GM19025 (cell line): ENCODE data around the gene SPTBN4.
A peak's percentile ranks its signal among the peaks of the same experiment; 100 is the strongest.
"Not testable (repeated sequence)": the region's sequence is repeated elsewhere in the genome, so short reads cannot be mapped to it uniquely, and the experiment has no call there.

Experiments used
- ATAC-seq: cut with Tn5 transposase; IDR thresholded peaks from one replicate; pipeline ENCODE4 v1.9.1; 2021; ENCODE audit warnings: mild to moderate bottlenecking, low read depth, moderate library complexity; ENCODE audit not compliant: unreplicated experiment

The SPTBN4 gene

DNA sequence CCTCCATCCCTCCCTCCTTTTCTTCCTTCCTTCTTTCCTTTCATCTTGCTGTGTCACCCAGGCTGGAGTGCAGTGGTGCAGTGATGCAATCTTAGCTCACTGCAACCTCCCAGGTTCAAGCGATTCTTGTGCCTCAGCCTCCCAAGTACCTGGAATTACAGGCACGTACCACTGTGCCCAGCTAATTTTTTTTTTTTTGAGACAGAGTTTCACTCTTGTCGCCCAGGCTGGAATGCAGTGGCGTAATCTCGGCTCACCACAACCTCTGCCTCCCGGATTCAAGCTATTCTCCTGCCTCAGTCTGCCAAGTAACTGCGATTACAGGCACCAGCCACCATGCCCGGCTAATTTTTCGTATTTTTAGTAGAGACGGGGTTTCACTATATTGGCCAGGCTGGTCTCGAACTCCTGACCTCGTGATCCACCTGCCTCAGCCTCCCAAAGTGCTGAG, 3.2 kb upstream of the SPTBN4 start:
- ATAC-seq: not testable (repeated sequence)

GRCh38 chr19:40464059-40465024, 2.5 kb upstream of the SPTBN4 start:
- no peak for ATAC-seq

GRCh38 chr19:40465025-40465556, 1.7 kb upstream of the SPTBN4 start:
- ATAC-seq: no peak

DNA sequence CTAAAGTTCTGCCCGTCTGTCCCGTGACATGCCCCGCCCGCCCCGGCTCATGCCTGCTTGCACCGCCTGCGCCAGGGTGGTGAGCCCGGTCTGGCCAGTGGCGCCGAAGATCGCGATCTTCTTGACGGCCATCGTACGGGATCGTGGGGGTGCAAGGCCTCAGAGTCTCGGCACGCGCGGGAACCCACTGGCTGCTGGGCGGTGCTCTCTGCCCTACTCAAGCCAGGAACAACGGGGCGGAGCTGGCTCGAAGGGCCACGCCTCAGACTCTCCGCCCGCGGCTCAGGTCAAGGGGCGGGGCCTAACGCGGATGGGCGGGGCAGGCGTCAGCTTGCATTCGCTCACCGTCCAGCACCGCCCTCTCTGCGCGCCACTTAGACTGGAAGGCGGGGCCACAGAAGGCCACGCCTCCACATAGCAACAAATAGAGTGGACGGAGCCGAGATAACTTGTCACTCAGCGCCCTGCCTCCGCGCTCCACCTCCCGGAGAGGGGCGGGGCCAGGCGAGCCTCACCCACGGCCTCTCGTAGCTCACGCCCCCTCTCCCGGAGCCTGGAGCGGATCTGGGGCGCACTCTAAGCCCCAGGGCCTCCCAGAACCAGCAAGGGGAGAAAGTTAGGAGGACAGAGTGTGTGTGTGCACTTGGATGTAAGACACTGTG, 1.1 kb upstream of the SPTBN4 start, which contains the start of gene BLVRB:
TSS of gene BLVRB (minus strand) at position 189 of the 662 bp plus-strand sequence. CDS start at position 132, 57 bp downstream.
- ATAC-seq: peak; percentile 79

DNA sequence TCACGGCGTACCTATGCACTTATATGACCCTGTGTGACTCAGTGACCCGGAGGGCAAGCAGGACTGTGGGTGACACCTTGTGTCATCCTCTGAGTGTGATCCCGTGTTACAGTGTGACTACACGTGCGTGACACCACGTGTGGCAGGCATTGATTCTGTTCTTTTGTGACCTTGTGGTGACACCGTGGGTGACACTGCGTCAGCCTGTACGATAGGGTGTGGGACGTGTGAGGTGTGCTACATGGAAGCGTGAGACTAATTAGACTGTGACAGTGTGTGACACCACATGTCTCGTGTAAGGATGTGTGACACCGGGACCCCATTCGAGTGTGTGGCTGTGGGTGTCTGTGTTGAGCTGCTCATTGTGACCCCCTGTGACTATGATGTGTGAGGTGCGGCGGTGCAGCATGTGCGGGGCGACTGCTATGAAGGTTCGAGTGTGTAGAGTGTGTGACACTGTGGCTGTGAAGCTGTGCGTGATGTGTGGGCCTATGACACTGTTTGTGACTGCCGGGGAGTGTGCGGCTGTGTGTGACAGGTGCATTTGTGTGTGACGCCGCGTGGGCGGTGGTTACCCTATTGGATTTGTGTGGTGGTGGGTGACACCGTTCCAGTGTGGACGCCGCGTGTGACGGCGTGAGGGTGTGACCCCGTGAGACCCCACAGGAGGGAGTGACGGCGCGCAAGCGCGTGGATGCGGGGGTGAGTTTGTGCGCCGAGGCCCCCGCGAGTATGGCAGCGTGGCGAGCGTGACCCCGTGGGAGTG, 399 bp upstream of the SPTBN4 start:
- ATAC-seq: no peak

DNA sequence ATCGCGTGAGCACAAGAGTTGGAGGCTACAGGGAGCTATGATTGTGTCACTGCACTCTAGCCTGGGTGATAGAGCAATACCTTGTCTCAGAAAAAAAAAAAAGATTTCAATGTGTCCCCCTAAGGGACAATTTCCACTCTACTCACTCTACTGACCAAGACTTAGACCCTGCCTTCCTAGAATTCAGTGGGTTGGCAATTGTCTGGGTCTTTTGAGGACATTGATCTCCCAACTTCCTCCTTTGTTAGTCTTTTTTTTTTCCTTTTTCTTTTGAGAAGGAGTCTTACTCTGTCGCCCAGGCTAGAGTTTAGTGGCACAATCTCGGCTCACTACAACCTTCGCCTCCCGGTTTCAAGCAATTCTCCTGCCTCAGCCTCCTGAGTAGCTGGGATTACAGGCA, 2.2 kb downstream of the SPTBN4 start:
- no peak for ATAC-seq

DNA sequence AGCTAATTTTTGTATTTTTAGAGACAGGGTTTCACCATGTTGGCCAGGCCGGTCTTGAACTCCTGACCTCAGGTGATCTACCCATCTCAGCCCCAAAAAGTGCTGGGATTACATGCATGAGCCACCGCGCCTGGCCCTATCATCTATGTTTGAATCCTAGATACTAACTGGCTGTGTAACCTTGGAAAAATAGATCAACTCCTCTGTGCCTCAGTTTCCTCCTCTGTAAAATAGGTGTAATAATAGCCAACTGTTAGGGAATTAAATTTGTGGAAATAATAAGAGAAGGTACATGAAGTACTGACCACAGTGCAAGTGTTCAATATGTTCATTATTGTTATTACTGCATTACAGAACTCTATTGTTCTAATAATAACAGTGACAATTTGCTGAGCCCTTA, 4.3 kb downstream of the SPTBN4 start:
- no peak for ATAC-seq

DNA sequence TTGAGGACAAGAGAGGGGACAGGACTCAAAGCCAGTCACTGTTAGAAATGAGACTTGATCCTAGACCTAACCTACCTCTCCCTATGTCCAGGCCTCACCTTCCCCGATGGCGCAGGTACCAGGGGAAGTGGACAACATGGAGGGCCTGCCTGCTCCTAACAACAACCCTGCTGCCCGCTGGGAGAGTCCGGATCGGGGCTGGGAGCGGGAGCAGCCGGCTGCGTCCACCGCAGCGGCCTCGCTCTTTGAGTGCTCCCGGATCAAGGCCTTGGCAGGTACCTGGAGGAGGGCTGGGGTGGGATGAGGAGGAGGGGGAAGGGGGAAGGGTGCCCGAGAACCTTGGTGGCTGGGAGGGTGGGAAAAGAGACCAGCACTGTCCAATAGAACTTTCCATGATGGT, 5.7 kb downstream of the SPTBN4 start:
- no peak for ATAC-seq

DNA sequence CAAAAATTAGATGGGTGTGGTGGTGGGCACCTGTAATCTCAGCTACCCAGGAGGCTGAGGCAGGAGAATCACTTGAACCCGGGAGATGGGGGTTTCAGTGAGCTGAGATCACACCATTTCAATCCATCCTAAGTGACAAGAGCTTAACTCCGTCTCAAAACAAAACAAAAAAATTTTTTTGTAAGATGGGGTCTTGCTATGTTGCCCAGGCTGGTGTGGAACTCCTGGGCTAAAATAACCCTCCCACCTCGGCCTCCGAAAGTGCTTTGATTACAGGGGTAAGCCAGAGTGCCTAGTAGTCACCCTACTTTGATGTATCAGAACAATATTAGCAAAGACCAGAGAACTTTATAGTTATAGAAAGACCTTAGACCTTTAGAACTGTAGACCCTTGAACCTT, 7.9 kb downstream of the SPTBN4 start:
- ATAC-seq: no peak

DNA sequence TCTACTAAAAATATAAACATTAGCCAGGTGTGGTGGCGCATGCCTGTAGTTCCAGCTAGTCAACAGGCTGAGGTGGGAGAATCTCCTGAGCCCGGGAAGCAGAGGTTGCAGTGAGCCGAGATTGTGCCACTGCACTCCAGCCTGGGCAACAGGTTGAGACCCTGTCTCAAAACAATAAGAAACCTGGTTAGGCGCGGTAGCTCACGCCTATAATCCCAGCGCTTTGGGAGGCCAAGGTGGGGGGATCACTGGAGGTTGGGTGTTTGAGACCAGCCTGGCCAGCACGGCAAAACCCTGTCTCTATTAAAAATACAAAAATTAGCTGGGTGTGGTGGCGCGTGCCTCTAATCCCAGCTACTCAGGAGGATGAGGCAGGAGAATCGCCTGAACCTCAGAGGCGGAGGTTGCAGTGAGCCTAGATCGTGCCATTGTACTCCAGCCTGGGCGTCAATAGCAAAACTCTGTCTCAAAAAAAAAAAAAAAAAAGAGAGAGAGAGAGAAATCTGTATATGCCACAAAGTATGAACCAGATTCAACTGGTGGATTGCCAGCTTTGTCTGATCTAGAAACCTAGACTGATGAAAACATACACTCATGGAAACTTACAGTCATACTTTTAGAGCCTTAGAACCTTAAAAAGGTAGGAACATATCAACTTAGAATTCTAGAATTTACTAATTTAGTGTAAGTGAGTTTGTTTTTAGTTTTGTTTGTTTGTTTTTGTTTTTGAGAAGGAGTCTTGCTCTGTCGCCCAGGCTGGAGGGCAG, 9.3 kb downstream of the SPTBN4 start:
- not testable (repeated sequence) for ATAC-seq

DNA sequence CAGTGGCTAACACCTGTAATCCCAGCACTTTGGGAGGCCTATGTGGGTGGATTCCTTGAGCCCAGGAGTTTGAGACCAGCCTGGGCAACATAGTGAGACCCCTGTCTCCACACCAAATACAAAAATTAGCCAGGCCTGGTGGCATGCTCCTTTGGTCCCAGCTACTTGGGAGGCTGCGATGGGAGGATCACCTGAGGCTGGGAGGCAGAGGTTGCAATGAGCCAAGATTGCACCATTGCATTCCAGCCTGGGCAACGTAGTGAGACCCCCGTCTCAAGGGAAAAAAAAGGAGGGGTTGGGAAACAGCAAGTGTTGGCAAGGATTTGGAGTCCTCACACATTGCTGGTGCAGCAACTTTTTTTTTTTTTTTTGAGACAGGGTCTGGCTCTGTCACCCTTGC, 19.2 kb downstream of the SPTBN4 start:
- ATAC-seq: no peak

GRCh38 chr19:40489882-40490230, 23.1 kb downstream of the SPTBN4 start:
- ATAC-seq: no peak

GRCh38 chr19:40492274-40492673, 25.5 kb downstream of the SPTBN4 start:
- no peak for ATAC-seq

DNA sequence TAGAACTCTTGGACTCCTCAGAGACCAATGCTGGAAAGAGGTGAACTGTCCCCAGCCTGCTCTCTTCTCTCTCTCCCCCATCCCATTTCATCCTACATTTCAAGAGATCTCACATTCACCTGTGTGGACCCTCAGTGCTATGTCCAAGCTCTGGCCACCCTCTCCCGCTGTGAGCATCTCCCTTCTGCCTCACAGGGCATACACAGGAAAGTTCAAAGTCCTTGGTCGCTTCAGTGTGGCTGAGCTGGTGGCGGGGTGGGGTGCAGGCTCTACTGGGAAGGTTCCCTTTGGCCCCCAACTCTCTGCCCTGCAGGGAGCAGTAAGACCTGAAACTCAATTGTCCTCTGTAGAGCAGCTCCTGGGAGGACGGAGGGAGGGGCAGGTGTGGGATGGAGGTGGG, 27.0 kb downstream of the SPTBN4 start:
- no peak for ATAC-seq

DNA sequence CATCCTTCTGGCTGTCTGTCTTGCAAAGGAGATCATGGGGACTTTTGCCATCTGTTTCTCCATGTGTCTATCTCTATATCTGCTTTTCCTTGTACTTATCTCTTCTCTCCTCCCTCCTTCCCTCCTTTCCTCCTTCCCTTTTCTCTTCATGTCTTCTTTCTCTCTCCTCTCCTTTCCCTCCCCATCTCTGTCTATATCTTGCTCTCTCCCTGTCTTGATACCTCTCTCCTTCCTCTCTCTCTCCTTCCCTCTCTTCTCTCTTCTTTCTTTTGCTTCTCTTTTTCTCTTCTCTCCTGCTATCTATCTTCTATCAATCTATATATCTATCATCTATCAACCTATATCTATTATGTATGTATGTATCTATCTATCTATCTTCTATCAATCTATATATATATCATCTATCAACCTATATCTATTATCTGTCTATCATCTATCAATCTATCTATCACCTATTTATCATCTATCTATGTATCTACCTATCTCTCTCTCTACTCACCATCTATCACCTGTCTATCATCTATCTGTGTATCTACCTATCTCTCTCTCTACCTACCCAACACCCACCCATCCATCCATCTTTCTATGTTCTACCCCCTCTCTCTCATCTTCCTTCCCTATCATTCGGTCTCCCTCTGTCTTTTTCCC, 27.5 kb downstream of the SPTBN4 start:
- ATAC-seq: no peak

GRCh38 chr19:40497214-40497613, 30.4 kb downstream of the SPTBN4 start:
- no peak for ATAC-seq

DNA sequence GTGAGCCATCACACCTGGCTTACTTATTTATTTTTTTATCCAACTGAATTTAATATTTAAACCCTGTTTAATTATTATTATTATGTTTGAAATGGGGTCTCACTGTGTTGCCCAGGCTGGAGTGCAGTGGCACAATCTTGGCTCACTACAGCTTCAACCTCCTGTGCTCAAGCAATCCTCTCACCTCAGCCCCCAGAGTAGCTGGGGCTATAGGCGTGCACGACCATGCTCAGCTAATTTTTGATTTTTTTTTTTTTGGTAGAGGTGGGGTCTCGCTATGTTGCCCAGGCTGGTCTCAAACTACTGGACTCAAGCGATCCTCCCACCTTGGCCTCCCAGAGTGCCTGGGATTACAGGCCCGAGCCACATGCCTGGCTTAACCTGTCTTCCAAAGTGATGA, 32.5 kb downstream of the SPTBN4 start:
- no peak for ATAC-seq

- not testable (repeated sequence) for ATAC-seq
Measured at GRCh38 chr19:40500678-40501530, 34.1 kb downstream of the SPTBN4 start.

- no peak for ATAC-seq
Measured at GRCh38 chr19:40501599-40501998, 34.8 kb downstream of the SPTBN4 start.
